ENCODE measurements around the gene MARCHF11.

Gene MARCHF11, protein sequence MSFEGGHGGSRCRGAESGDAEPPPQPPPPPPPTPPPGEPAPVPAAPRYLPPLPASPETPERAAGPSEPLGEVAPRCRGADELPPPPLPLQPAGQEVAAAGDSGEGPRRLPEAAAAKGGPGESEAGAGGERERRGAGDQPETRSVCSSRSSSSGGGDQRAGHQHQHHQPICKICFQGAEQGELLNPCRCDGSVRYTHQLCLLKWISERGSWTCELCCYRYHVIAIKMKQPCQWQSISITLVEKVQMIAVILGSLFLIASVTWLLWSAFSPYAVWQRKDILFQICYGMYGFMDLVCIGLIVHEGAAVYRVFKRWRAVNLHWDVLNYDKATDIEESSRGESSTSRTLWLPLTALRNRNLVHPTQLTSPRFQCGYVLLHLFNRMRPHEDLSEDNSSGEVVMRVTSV

DNA sequence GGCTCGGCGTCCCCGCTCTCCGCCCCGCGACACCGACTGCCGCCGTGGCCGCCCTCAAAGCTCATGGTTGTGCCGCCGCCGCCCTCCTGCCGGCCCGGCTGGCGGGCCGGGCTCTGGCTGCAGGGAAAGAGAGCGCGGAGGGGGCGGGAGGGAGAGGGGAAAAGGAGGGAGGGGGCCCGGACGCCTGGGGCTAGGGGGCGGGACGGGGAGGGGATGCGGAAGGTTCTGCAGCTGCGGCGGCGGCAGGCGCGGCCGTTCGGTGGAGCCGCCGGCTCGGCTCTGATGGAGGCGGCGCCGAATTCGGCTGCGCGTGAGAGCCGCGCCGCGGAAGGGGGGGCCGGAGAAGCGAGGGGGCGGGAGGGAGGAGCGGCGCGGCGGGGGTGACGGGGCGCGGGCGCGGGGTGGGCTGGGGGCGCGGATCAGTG is at the start of gene MARCHF11:
MARCHF11 (minus strand) TSS at position 281 of the 425 bp plus-strand sequence; CDS start at position 65, 216 bp downstream.
- no peak for DNase-seq (ENCODE audit: low spot score)

DNA sequence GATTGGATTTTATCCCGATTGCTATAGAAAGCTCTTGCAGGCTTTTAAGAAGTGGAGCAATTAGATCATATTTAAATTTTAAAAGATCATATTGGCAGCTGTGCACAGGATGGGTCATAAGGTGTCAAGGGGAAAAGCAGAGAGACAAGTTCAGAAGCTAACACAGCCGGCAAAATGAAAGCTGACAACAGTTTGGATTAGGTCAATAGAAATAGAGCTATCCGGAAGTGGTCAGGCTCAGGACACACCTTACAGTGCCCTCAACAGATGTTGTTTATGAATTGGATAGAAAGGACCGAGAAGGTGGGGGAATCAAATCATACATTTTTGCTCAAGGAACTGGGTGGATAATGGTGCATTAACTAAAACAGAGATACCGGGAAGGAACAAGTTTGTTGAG is 46.3 kb upstream of the MARCHF11 start:
- DNase-seq (ENCODE audit: low spot score), result no peak

DNA sequence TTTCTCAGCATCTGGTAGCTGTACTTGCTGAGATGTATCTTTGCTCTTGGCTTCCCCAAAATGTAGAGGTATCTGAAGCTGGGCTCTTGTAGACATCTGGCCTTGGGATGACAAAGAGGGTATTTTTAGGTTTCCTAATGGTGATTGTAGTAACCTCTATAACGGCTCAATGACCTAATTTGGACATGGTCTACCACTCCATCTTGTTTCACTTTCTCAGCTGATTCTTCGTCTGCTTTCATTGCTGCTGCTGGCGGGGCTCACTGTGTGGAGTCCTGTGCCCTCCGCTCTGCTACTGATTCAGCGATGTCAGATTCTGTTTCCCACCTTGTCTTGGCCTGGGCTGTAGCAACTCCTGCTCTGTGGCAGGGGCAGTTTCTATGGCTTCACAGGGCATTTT is 12.7 kb upstream of the MARCHF11 start:
- DNase-seq (ENCODE audit: low spot score), result no peak

DNA sequence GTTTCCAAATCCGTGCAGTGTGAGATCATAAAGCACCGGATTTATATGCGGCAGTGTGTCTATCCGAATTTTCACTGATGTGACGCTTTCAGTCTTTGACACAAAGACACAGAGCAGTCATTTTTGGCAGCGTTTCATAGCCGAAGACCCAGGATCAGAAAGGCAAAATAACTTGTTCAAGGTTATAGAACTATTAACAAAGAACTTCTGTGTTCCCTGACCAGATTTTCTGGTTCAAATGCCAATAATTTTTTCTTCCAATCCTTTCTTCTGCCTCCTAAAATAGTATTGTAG is 1.1 kb upstream of the MARCHF11 start:
- no peak for DNase-seq (ENCODE audit: low spot score)

DNA sequence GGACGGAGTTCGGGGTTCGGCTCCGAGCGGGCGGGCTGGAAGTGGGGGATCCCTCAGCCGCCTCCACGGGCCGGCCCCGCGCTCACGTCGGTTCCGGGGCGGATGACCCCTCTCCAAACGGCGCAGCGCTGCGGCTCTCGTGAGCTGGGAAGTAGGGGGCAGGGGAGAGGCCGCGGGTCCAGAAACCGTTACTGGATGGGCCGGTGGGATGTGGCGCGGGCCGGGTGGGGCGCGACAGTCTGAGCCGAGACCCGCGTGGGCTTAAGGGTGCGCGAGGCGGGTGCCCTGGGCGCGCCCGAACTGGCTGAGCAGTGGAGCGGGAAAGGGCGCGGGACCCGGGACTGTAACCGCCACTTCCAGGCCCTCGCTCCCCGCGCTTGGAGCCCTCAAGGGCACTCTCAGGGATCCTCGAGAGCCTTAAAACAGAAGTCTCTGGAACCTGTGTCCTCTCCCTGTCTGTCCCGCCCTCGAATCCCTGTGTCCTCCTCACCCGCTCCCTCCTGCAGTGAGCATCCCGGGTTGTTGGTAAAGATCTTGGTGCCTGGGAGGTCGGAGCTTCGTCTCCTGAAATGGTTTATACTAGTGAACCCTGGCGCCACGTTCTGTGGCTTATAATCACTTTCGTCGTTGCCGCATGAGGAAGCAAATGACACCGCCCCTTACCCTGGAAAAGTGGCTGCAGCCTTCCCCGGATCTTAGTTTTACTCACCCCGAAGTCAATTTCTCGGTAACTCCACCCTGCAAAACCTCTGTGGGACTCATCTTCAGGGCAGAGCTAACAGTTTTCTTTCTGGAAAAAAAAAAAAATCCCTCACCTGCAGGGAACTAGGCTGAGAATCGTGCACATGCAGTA is 571 bp upstream of the MARCHF11 start:
- no peak for DNase-seq (ENCODE audit: low spot score)

DNA sequence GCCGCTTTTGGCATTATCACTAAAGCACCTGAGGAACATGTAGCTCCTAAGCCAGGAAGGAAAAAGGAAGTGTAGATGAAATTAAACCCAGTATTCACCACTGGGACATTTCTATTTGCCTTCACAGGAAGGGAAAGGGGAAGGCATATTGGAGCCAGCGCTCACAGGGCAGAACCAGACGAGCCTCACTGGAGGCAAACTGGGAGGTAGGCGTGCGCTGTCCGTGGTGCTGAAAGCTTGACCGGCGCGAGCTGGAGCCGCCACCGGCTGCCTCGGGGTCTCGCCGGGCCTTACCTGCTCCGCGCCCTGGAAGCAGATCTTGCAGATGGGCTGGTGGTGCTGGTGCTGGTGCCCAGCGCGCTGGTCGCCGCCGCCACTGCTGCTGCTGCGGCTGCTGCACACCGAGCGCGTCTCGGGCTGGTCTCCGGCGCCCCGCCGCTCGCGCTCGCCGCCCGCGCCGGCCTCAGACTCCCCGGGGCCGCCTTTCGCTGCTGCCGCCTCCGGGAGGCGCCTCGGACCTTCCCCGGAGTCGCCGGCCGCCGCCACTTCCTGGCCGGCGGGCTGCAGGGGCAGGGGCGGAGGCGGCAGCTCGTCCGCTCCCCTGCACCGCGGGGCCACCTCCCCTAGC is 732 bp downstream of the MARCHF11 start:
- DNase-seq (ENCODE audit: low spot score), result peak; percentile 31

DNA sequence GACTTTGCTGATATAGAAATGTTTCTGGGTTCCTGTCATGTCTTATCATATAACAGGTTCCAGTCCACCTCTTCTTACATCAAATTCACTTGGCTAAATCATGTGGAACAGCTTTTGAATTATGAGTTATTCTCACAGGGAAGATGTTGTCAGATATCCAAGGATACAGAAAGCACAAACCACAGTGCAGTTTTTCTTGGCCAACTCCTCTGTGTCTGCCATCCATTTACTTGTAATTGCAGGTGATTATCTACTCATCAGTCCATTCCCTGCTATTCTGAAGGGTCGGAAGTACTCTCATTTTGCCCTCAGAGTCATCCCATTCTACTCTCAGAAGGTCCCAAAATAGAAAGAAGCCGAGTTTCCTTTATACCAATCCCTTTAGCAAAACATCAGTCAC is 10.0 kb downstream of the MARCHF11 start:
- no peak for DNase-seq (ENCODE audit: low spot score)

DNA sequence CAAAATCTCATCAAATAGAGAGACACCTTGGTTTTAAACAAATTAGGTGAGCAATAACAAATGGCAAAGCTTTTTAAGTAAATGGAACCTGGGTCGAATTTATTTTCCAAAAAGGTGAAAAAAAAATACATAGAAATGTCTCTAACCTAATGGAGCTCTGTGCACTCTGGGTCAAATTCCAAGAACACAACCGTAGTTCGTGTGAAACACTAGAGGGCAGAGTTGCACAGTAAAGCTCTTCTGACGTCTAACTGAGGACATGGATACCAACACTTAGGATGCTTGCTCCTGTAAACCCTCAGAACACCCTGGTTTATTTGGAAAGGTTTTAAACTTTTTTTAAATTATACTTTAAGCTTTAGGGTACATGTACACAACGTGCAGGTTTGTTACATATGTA is 18.9 kb downstream of the MARCHF11 start:
- peak; percentile 48 for DNase-seq (ENCODE audit: low spot score)

DNA sequence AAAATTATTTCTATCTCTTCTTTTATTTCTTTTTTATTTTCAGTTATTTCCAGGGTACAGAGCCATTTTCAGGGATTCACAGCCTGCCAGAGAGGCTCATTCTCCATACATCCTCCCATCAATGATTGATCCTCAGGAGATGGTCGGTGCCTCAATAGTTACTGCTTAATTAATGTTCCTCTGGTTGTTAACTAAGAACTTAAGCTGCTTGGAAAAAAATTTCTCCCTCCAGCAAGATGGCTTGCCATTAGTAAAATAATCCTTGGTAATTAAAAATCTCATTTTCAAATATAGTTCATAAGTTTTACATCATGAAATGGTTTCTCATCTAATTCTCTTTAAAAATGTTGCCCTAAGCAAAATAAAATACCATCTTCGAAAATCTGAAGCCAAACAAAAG is 20.0 kb downstream of the MARCHF11 start:
- DNase-seq (ENCODE audit: low spot score), result no peak

DNA sequence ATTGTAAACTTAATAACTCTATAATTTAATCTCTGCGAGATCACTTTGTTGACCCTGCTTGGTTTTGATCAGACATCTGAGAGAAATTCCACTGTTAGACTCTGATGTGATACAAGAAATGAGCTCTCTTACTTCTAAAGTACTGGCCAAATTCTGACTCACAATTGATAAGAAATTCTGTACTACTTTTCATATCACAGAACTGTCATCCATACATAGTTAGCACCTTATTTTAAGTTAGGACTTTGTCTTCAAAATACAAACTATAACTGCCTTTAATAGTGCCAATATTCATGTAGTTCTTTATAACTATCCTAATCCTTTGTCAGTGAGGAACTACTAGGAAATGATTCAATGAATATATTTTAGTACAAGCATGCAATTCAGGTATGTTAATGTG is 23.4 kb downstream of the MARCHF11 start:
- DNase-seq (ENCODE audit: low spot score), result no peak

DNA sequence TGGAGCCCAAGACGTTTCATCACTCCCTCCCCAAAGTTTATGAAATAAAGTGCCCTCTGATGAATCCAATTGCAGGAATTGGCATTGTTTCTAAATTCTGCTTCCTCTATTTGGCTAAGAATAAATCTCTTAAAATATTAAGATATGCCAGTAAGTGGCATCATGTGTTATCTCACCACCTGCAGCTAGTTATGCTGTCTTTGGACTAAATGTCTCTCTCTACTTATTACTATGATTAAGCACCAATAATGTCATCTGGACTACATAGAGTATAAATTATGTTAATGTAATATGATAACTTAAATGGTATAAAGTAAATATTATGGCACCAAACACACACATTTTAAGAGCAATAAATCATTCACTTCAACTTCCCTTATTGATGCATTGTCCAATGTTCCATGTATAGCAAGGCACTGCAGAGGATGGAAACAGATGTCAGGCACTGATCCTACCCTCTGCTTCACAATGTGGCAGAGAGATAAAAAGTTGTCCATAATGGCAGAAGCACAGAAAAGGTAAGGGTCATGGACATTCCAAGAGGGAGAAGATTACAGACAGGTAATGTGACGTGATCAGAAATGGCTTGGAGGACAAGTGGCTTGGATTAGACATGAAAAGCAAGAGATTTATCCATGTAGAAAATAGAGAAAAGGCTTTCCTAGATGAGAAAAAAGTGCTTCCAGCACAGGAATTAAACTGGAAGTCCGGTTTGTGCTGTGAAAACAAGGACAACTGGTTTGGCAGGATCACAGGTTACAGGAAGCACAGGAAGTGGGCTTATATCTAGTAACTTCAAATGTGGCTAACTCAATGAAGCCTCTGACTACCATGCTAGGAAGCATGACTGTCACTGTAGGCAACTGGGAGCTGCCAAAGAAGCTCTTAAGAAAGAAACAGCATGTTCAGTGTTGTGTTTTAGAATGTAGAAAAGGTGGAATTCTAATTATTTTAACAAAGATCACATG is 26.7 kb downstream of the MARCHF11 start:
- no peak for DNase-seq (ENCODE audit: low spot score)

DNA sequence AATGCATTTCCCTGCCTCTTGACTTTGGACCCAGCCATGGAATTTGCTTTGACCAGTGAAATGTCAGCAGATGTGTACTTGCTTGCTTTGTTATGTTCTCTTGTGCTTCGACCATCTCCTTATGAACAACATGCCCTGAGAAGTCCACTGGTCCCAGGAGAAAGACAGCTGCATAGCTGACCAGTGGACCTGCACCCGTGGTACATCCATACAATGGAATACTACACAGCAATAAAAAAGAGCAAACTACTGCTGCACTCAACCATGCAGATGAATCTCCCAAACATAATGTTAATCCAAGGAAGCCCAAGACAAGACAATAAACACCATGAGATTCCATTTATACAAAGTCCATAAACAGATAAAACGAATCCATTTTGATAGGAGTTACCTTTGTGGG is 30.0 kb downstream of the MARCHF11 start:
- no peak for DNase-seq (ENCODE audit: low spot score)

DNA sequence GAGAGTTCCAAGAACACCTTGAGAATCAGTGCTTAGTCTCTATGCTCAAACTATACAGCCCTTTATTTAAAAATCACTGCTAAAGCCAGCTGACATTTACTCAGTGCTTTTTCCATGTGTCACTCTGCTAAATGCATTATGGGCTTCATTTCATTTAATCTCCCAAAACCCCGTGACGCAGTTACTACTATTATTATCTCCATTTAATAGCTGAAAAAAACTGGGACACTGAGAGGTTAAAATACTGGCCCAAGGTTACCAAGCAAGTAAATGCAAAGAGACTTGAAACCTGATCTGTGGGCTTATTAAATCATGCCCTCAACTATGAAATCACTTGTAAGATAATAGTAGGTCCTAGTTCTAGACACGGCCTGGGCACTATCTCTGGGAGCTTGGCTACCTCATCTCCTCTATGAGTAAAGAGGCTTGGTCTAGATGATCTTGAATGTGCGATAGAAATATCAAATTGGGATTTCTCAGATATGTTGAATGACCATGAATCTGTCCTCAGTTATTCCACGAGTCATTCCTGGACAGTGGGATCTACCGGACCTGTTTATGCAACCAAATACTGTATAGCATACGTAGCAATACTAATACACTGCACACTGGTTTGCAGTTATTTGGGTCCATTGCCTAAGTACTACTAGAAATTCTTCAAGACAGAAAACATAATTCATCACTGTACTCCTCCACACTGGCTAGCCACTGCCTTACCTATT is 32.3 kb downstream of the MARCHF11 start:
- no peak for DNase-seq (ENCODE audit: low spot score)

DNA sequence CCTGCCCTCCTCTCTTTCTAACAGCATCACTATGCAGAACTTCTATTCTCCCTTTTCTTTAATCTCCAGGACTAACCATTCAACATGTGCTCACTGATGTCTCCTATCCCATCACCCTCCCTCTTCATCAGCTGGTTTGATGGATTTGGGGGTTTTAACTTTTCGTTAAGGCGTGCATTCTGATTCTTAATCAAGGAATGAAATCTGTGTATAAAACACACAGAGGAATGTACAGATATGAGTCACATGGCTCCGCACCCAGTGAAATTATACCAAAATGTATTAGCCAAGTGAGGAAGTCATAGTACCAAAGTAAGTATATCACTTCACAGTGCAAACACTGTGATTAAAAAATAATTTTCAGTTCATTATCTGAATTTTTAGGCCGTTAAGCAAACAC is 35.2 kb downstream of the MARCHF11 start:
- no peak for DNase-seq (ENCODE audit: low spot score)

DNA sequence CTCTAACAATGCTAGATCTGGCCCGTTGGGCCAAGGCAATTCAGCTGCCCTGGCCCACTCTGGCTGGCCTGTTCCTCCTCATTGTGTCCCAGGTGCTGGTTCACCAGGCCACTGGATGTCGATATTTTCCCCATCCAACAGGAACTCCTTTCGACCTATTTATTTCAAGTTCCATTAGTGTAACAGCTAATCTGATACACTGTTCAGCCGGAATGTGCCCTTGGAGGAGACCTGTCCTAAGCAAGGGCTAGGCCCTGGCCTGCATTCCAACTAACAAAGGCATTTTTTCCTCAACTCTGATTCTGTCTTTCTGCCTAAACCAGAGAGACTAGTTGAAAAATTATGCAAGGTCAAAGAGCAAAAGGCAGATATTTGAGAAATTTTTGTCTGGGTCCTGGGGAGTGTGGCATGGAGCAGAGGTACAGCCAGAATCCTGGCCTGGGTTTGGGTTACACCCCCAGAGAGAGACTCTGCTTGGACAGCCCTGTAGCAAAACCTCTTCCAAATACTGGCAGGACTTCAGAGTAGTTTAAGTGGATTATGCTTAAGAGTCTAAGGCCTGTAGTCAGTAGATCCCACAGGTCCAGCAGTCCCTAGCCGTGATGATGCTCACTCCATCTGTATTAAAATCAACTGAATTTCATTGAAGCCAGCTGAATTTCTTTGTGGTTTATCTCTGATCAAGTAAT is 36.1 kb downstream of the MARCHF11 start:
- DNase-seq (ENCODE audit: low spot score), result no peak

DNA sequence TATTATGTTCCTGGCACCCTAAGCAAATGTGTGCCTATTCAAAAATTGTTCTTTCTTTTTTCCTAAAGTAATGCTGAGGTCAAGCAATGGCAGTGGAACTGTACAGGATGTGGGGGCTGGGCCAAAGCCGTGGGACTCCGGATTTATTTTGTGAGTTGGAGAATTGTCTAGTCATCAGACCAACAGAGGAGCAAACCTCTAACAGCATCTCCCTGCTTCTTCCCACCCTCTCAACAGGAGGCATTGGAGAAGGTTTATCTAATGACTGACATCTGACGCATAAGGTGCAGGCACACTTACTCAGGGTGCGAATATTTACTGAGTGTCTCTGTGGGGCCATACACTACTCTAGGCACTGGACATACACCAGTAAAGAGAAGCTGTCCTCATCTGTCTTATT is 38.6 kb downstream of the MARCHF11 start:
- no peak for DNase-seq (ENCODE audit: low spot score)

DNA sequence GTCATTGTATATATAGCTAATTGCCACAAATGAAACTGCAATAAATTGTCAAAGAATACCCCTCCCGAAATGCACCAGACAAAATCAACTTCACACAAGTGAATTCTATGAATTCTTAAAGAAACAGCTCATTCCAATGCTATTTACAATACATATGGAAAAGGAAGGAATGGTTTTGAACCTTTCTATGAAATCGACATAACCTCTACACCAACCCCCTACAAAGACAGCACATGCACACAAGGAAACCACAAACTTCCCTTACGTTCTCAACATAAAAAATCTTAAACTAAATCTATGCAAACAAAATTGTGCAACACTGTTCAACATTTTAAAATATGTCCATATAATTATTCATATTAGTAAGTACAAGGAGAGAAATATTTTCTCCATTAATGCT is 39.2 kb downstream of the MARCHF11 start:
- DNase-seq (ENCODE audit: low spot score), result no peak

DNA sequence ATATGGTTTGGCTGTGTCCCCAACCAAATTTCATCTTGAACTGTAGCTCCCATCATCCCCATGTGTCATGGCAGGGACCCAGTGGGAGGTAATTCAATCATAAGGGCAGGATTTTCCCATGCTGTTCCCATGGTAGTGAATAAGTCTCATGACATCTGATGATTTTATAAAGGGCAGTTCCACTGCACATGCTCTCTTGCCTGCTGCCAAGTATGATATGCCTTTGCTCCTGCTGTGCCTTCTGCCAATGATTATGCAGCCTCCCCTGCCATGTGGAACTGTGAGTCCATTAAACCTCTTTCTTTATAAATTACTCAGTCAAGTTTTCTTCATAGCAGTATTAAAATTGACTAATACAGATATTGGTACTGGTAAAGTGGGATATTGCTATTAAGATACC is 42.4 kb downstream of the MARCHF11 start:
- DNase-seq (ENCODE audit: low spot score), result no peak

DNA sequence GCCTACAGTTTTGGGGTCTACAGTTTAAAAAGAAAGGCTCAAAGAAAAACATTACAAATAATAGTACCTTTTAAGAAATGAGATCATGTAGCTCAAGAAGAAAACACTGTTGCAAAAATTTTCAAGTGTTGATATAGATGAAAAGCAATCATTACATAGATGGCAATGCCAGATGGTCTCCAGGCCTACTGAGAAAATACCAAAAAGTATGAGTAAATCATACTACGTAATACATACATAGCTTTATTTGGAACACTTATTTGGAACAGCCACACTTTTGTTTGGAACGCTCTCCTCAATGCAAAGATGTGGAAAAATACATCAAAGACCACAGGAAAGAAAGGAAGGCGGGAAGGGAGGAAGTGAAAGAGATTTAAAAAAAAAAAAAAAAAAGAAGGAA is 44.1 kb downstream of the MARCHF11 start:
- no peak for DNase-seq (ENCODE audit: low spot score)

DNA sequence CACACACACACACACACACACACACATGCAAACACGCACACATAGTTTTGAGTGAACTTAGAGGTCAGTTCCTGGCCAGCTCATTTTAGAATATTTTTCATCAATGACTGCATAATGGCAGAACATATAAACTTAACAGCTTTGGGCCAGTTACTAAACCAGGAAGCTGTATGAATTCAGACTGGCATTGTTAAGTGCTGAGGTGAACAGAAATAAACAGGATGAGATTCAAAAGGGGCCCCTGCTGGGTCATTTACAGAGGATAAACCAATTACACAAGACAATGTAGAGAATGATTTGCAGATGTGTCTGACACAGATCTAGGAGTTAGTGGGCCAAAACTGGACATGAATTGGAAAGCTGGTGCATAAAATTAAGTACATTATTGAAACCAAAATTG is 44.6 kb downstream of the MARCHF11 start:
- no peak for DNase-seq (ENCODE audit: low spot score)

DNA sequence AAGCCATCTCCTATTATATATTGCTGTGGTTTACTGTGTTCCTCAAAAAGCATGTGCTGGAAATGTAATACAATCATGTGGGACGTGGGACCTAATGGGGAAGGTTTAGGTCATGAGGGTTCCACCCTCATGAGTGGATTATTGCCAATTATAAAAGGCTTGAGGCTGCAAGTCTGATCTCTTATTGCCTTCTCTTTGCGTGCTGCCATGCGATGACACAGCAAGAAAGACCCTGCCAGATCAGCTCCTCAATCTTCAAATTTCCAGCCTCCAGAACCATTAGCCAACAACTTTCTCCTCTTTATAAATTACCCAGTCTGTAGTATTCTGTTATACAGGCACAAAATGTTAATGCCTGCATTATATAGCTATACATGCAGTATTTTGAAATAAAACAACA is 45.4 kb downstream of the MARCHF11 start:
- DNase-seq (ENCODE audit: low spot score), result no peak
